Hematopoietic multipotent progenitor cell treated with erythropoietin and hydrocortisone succinate and interleukin-3 and kit ligand, for 17 days (in vitro differentiated cells): Measurements from ENCODE around the gene BPIFB1.

ENCODE experiments used
- DNase-seq: peaks from one replicate; pipeline ENCODE4 v3.0.0-alpha.2; 2015; ENCODE audit warnings: low spot score

The BPIFB1 gene

GRCh38 chr20:33296206-33296605 lies 13.2 kb downstream of the BPIFB1 start:
- no peak for DNase-seq

- DNase-seq: no peak
Measured at GRCh38 chr20:33298391-33298790, 15.4 kb downstream of the BPIFB1 start.

GRCh38 chr20:33299111-33299603 lies 16.1 kb downstream of the BPIFB1 start:
- DNase-seq: peak; percentile 54

GRCh38 chr20:33301192-33301930 lies 18.3 kb downstream of the BPIFB1 start:
- DNase-seq: no peak

GRCh38 chr20:33303595-33303994 lies 20.6 kb downstream of the BPIFB1 start:
- DNase-seq: no peak

- DNase-seq: no peak
Measured at GRCh38 chr20:33304046-33304445, 21.0 kb downstream of the BPIFB1 start.

- no peak for DNase-seq
Measured at GRCh38 chr20:33305589-33306057, 22.6 kb downstream of the BPIFB1 start.

- no peak for DNase-seq
Measured at GRCh38 chr20:33306228-33306627, 23.2 kb downstream of the BPIFB1 start.

GRCh38 chr20:33306807-33307206 lies 23.8 kb downstream of the BPIFB1 start:
- DNase-seq: no peak

- no peak for DNase-seq
Measured at GRCh38 chr20:33308668-33309067, 25.7 kb downstream of the BPIFB1 start.

- DNase-seq: no peak
Measured at GRCh38 chr20:33309631-33310030, 26.6 kb downstream of the BPIFB1 start.

GRCh38 chr20:33310327-33310899 lies 27.4 kb downstream of the BPIFB1 start:
- DNase-seq: no peak

GRCh38 chr20:33311011-33311410 lies 28.0 kb downstream of the BPIFB1 start:
- no peak for DNase-seq

GRCh38 chr20:33311996-33312395 lies 29.0 kb downstream of the BPIFB1 start:
- no peak for DNase-seq

- DNase-seq: no peak
Measured at GRCh38 chr20:33312583-33312982, 29.6 kb downstream of the BPIFB1 start.

GRCh38 chr20:33313686-33314314 lies 30.8 kb downstream of the BPIFB1 start:
- DNase-seq: no peak

GRCh38 chr20:33316343-33316742 lies 33.3 kb downstream of the BPIFB1 start:
- DNase-seq: no peak

GRCh38 chr20:33316958-33317357 lies 33.9 kb downstream of the BPIFB1 start:
- no peak for DNase-seq

- no peak for DNase-seq
Measured at GRCh38 chr20:33317424-33318095, 34.5 kb downstream of the BPIFB1 start.

GRCh38 chr20:33318096-33318429 lies 35.0 kb downstream of the BPIFB1 start:
- no peak for DNase-seq

GRCh38 chr20:33320006-33320405 lies 37.0 kb downstream of the BPIFB1 start:
- no peak for DNase-seq

GRCh38 chr20:33322456-33322855 lies 39.4 kb downstream of the BPIFB1 start:
- no peak for DNase-seq

- no peak for DNase-seq
Measured at GRCh38 chr20:33323236-33323635, 40.2 kb downstream of the BPIFB1 start.
